ENCODE results near the gene PEX16.

PEX16 gene

GRCh38 chr11:45930951-45931570, 13.4 kb upstream of the PEX16 start:
- no peak for DNase-seq

GRCh38 chr11:45930031-45930794, 12.5 kb upstream of the PEX16 start:
- no peak for DNase-seq

- no peak for DNase-seq
These were observed 11.9 kb upstream of the PEX16 start for GRCh38 chr11:45929486-45930030.

GRCh38 chr11:45928535-45929215, 11.0 kb upstream of the PEX16 start:
- DNase-seq: no peak

GRCh38 chr11:45927684-45928413, 10.2 kb upstream of the PEX16 start:
- no peak for DNase-seq

- DNase-seq: no peak
These were observed 9.6 kb upstream of the PEX16 start for GRCh38 chr11:45927332-45927683.

- no peak for DNase-seq
These were observed 9.1 kb upstream of the PEX16 start for GRCh38 chr11:45926536-45927331.

- no peak for DNase-seq
These were observed 8.3 kb upstream of the PEX16 start for GRCh38 chr11:45926001-45926401.

GRCh38 chr11:45925550-45925949, 7.9 kb upstream of the PEX16 start:
- DNase-seq: no peak

- DNase-seq: no peak
These were observed 7.2 kb upstream of the PEX16 start for GRCh38 chr11:45924927-45925326.

- no peak for DNase-seq
These were observed 6.6 kb upstream of the PEX16 start for GRCh38 chr11:45924036-45924915.

GRCh38 chr11:45922425-45923082, 4.9 kb upstream of the PEX16 start, which contains the start of gene LARGE2:
Gene LARGE2, plus strand, starts transcription at chr11:45922656. Its CDS starts 227 bp downstream, at chr11:45922883.
- no peak for DNase-seq

- DNase-seq: no peak
These were observed 4.1 kb upstream of the PEX16 start for GRCh38 chr11:45921561-45922424.

- DNase-seq: no peak
These were observed 3.1 kb upstream of the PEX16 start for GRCh38 chr11:45920531-45921477.

GRCh38 chr11:45919806-45920530, 2.3 kb upstream of the PEX16 start:
- no peak for DNase-seq

- DNase-seq: no peak
These were observed 1.4 kb upstream of the PEX16 start for GRCh38 chr11:45918962-45919675.
